ENCODE results near the gene THAP12.

- TF ChIP-seq POLR2AphosphoS5 (IDR thresholded peaks at IDR 0.05; ENCODE audit: borderline replicate concordance, low read depth, low read length) = no peak
- no peak for TF ChIP-seq EZH2 (IDR thresholded peaks at IDR 0.05)
Measured at GRCh38 chr11:76334826-76335389, 46.0 kb downstream of the THAP12 start.

Measured in SK-N-MC (cell line).